NB4 (cell line): Measurements from ENCODE around the gene AMH.

Source experiments
- DNase-seq: peaks from one replicate; pipeline ENCODE4 v3.0.0; 2010; ENCODE audit warnings: low read depth
- H3K4me3 ChIP-seq: one replicate; pipeline ENCODE4 v1.5.1; 2011; ENCODE audit warnings: mild to moderate bottlenecking, low read depth, low read length, moderate library complexity
- CTCF ChIP-seq: IDR thresholded peaks from one replicate; pipeline ENCODE4 v1.5.1; 2012; ENCODE audit warnings: low read depth, low read length
- MAX ChIP-seq: IDR thresholded peaks from 2 replicates; pipeline ENCODE4 v1.6.1; 2011; ENCODE audit warnings: low read depth, low read length
- MYC ChIP-seq: IDR thresholded peaks from 2 replicates; pipeline ENCODE4 v1.6.1; 2011; ENCODE audit warnings: low read depth, low read length
- POLR2A ChIP-seq: IDR thresholded peaks from 2 replicates; pipeline ENCODE4 v1.6.1; 2011; ENCODE audit warnings: mild to moderate bottlenecking; ENCODE audit not compliant: insufficient read length; ENCODE audit errors: extremely low read depth

Gene AMH

GRCh38 chr19:2255982-2256685 is 7.0 kb downstream of the AMH start, which contains the start of gene JSRP1:
TSS of gene JSRP1 (minus strand) at chr19:2256417. CDS start at chr19:2255314, 1,103 bp downstream.
- no peak for DNase-seq
- H3K4me3 ChIP-seq, result no peak within 1 kb of the TSS
- TF ChIP-seq MYC (no peak), POLR2A (no peak), CTCF (no peak), MAX (no peak)

GRCh38 chr19:2259336-2259735 is 10.2 kb downstream of the AMH start:
- TF ChIP-seq CTCF (no peak), POLR2A (no peak), MYC (no peak), MAX (no peak)
- no peak overlapping the region for H3K4me3 ChIP-seq
- DNase-seq, result no peak

- TF ChIP-seq CTCF (no peak), POLR2A (no peak), MAX (no peak), MYC (no peak)
Observed at GRCh38 chr19:2260341-2260805, 11.2 kb downstream of the AMH start.

GRCh38 chr19:2261438-2262172 is 12.5 kb downstream of the AMH start:
- peak; percentile 64 for DNase-seq
- TF ChIP-seq CTCF (peak; percentile 64), MAX (no peak)
- no peak overlapping the region for H3K4me3 ChIP-seq

More at GRCh38 chr19:2260341-2260805, 11.2 kb downstream of the AMH start:
- no peak overlapping the region for H3K4me3 ChIP-seq
- no peak for DNase-seq

GRCh38 chr19:2266183-2266993 is 17.3 kb downstream of the AMH start:
- DNase-seq, result peak; percentile 72

More at GRCh38 chr19:2266183-2266993, 17.3 kb downstream of the AMH start:
- TF ChIP-seq POLR2A, result no peak
- TF ChIP-seq CTCF, result no peak
- TF ChIP-seq MAX, result peak; percentile 85
- TF ChIP-seq MYC, result peak; percentile 74
- H3K4me3 ChIP-seq, result no peak overlapping the region
